Measurements from ENCODE around the gene RTEL1. TPM values are rescaled to one million over a fixed set of nuclear protein-coding genes. Genes with fewer than 3 reads are reported as not detected.
"Not testable (repeated sequence)": the region's sequence is repeated elsewhere in the genome, so short reads cannot be mapped to it uniquely, and the experiment has no call there.

Gene RTEL1
- total and polyA plus RNA-seq, 4 experiments from 2014 or later, result 1.3 to 36.0 (median 18.2) TPM

DNA sequence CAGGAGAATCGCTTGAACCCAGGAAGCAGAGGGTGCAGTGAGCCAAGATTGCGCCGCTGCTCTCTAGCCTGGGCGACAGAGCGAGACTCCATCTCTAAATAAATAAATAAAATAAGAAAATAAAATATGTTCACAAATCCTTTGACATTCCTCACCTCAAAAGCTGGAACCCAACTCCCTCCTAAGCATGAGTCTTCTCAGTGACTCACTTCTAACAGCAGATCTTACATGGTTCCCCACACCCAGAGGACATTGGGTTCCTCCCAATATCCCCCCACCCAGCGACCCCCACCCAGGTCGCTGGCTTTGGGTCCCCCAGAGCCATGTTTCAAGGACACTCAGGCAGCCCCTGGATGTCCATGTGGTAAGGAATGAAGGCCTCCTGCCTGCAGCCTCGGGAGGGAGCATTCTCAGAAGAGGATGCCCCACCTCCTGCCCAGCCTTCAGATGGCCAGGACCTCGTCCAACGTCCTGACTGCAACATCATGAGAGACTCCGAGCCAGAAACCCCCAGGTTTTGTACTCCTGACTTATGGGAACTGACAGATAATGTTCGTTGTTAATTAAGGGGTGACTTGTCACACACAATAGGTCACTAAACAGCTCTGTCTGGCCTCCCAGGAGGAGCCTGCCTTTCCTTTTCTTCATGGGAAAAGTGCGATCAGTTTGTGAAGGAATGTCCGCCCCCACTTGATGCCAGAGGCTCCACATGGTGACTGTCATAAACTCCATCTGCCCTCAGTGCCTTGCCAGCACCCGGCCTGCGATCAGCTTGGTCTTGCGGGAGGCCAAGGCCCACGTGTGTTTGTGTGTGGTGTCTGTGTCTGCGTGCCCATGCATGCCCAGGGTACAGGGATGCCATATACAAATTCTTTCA, 21.1 kb upstream of the RTEL1 start:
- no peaks in the 10 kb centered on the region for H3K36me3 ChIP-seq (ENCODE audit: insufficient read depth, low read length)
- Mint-ChIP-seq H3K27ac (peak overlapping the region in 6 of 7 donors; percentile 86 to 100 (median 99)), H3K27me3 (peaks cover 0 to 4% of the 10 kb centered on the region in 2 donors), H3K4me3 (peak overlapping the region in 7 of 8 donors; percentile 17 to 67 (median 29)), H3K36me3 (peaks cover 9 to 16% of the 10 kb centered on the region in 2 donors), H3K4me1 (peaks cover 32 to 73% (median 52%) of the 10 kb centered on the region in 4 donors), H3K9me3 (peaks cover 0 to 2% (median 0%) of the 10 kb centered on the region in 8 donors)
- DNase-seq, result no peak
- ChIA-PET POLR2A (ENCODE audit: partially characterized antibody) (interaction anchor here (1.0 to 10.5 kb wide), 8 partner anchors 13 to 259 kb away, joined by 3 to 658 read pairs (median 14); partner anchors contain the start of genes GMEB2, LIME1, PPDPF and PTK6), CTCF (ENCODE audit: partially characterized antibody) (interaction anchor here (0.9 kb wide), 1 partner anchor 9 kb away, joined by 3 read pairs; no protein-coding TSS in a partner anchor)
- H3K27me3 ChIP-seq (ENCODE audit: insufficient read depth, low read length), result no peaks in the 10 kb centered on the region
- intact Hi-C loops (cut with micrococcal nuclease), result loop anchor here (2.0 kb wide), 1 partner anchor 100 kb away; the partner anchor contains the start of gene LIME1
- peaks cover 67% of the 10 kb centered on the region for H3K4me1 ChIP-seq (ENCODE audit: insufficient read depth, low read length)
- peak overlapping the region; percentile 17 to 31 for H3K4me3 ChIP-seq (ENCODE audit: low read length in 2 of 2)
- H3K27ac ChIP-seq (ENCODE audit: low read depth, low read length), result peak overlapping the region; percentile 72
- H3K9me3 ChIP-seq (ENCODE audit: control insufficient read depth in 1 of 2, low read length in 2 of 2), result no peaks in the 10 kb centered on the region

DNA sequence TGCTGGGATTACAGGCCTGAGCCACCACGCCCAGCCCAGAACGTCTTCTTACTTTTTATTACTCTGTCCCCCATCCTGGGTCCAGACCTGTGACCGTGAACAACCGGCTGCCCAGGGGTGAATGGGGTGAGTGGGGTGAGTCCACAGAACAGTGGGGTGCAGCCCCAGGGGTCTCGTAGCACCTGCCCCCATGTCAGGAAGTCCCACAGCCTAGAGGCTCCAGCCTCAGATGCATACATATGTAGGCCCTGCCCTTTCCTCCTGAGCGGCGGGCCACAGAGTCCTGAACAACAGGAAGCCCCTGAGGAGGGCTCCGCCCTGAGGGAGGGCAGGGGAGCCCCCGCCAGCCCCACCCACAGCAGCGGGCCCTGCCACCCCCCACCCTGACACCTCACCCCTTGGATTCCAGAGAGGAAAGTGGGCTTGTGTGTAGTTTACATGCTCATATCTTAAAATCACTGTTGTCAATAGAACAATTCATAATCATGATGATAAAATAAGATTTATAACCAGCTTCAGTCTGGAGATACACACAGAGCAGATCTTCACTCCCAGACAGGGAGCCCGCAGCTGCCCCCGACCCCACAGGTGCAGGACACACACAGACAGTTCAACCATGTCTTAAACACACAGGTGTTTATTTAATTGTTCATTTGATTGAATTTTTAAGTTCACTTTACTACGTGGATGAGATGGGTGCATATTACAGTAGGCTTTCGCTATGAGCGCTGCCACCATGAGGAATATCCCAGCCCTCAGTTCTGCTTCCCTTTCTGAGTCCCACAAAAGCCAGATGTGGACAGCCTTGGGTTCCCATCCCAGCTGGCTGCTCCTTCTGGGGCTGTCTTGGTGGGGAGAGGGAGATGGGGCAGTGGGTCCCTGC, 18.8 kb upstream of the RTEL1 start:
- H3K9me3 ChIP-seq (ENCODE audit: control insufficient read depth in 1 of 2, low read length in 2 of 2), result no peaks in the 10 kb centered on the region
- POLR2A ChIA-PET (ENCODE audit: partially characterized antibody), result interaction anchor here (0.6 to 10.5 kb wide), 19 partner anchors 13 to 686 kb away, joined by 3 to 658 read pairs (median 4); partner anchors contain the start of genes ARFRP1, GMEB2, LIME1 and PPDPF
- no peaks in the 10 kb centered on the region for H3K36me3 ChIP-seq (ENCODE audit: insufficient read depth, low read length)
- H3K27ac Mint-ChIP-seq, result peak overlapping the region in 6 of 7 donors; percentile 99 to 100 (median 100)
- peaks cover 21 to 64% (median 42%) of the 10 kb centered on the region in 4 donors for H3K4me1 Mint-ChIP-seq
- H3K4me3 ChIP-seq (ENCODE audit: low read length in 2 of 2), result peak overlapping the region; percentile 78 to 92
- no peaks in the 10 kb centered on the region for H3K27me3 ChIP-seq (ENCODE audit: insufficient read depth, low read length)
- peak; percentile 77 to 87 (median 81) for DNase-seq
- H3K9me3 Mint-ChIP-seq, result peaks cover 0 to 4% (median 0%) of the 10 kb centered on the region in 8 donors
- H3K36me3 Mint-ChIP-seq, result peaks cover 10 to 19% of the 10 kb centered on the region in 2 donors
- H3K4me1 ChIP-seq (ENCODE audit: insufficient read depth, low read length), result peaks cover 56% of the 10 kb centered on the region
- peak overlapping the region; percentile 91 to 98 (median 94) for H3K4me3 Mint-ChIP-seq
- intact Hi-C loops (cut with micrococcal nuclease), result loop anchor here (1.0 kb wide), 1 partner anchor 11 kb away; no protein-coding TSS in a partner anchor
- CTCF ChIA-PET (ENCODE audit: partially characterized antibody), result interaction anchor here (1.3 to 2.1 kb wide), 4 partner anchors 10 to 102 kb away, joined by 3 to 9 read pairs (median 4); partner anchors contain the start of genes GMEB2, PTK6 and RTEL1
- peaks cover 0 to 5% of the 10 kb centered on the region in 2 donors for H3K27me3 Mint-ChIP-seq
- H3K27ac ChIP-seq (ENCODE audit: low read depth, low read length), result peak overlapping the region; percentile 57

DNA sequence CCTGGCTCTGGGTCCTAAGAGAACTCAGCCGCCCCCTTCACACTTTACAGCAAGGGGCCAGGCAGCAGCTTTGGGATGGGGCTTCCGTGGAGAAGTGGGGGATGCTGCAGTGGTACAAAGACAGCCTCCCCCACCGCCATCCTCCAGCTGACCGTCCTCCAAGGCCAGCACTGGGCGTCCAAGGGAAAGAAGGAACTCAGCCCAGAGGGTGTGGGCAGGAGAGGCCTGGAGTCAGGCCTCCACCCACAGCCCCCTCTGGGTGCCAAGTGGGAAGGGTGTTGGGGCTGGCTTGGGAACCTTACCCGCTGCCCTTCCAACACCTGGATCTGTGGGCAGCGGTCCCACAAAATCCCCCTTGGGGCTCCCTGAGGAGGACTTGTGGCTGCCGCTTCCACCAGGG, 18.0 kb upstream of the RTEL1 start:
- intact Hi-C loops (cut with micrococcal nuclease), result no loop called here
- peak overlapping the region in 6 of 7 donors; percentile 99 to 100 (median 100) for H3K27ac Mint-ChIP-seq
- Histone ChIP-seq H3K36me3 (ENCODE audit: insufficient read depth, low read length) (no peaks in the 10 kb centered on the region), H3K4me3 (ENCODE audit: low read length in 2 of 2) (peak overlapping the region; percentile 78 to 92), H3K27me3 (ENCODE audit: insufficient read depth, low read length) (no peaks in the 10 kb centered on the region), H3K27ac (ENCODE audit: low read depth, low read length) (peak overlapping the region; percentile 57), H3K9me3 (ENCODE audit: control insufficient read depth in 1 of 2, low read length in 2 of 2) (no peaks in the 10 kb centered on the region), H3K4me1 (ENCODE audit: insufficient read depth, low read length) (peaks cover 49% of the 10 kb centered on the region)
- H3K4me1 Mint-ChIP-seq, result peaks cover 22 to 56% (median 37%) of the 10 kb centered on the region in 4 donors
- peaks cover 0 to 5% of the 10 kb centered on the region in 2 donors for H3K27me3 Mint-ChIP-seq
- H3K4me3 Mint-ChIP-seq, result peak overlapping the region; percentile 91 to 98 (median 94)
- POLR2A ChIA-PET (ENCODE audit: partially characterized antibody), result interaction anchor here (0.8 to 10.5 kb wide), 12 partner anchors 12 to 316 kb away, joined by 3 to 658 read pairs (median 5); partner anchors contain the start of genes GMEB2, LIME1, PTK6 and RTEL1
- CTCF ChIA-PET (ENCODE audit: partially characterized antibody), result no interaction called here
- peaks cover 0 to 4% (median 0%) of the 10 kb centered on the region in 8 donors for H3K9me3 Mint-ChIP-seq
- DNase-seq, result no peak
- H3K36me3 Mint-ChIP-seq, result peaks cover 13 to 19% of the 10 kb centered on the region in 2 donors

DNA sequence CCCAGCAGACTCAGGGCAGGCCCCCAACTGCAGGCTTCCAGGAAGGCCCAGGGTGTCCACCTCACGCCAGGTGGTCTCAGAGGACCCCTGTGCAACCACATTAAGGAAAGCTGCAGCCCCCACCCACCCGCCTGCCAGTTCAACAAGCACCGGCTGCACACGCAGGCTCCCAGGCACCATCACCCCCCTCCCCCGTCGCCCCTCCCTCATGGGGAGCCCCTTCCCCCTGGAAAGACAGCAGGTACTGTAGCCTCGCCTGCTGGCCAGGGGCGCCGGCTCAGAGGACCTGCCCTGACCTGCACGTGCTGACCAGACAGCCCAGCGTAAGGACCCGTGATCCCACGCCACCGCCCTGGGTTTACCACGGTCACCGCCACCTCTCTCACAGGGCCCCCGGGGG, 17.4 kb upstream of the RTEL1 start:
- peaks cover 13 to 18% of the 10 kb centered on the region in 2 donors for H3K36me3 Mint-ChIP-seq
- not testable (repeated sequence) for H3K27me3 ChIP-seq (ENCODE audit: insufficient read depth, low read length); H3K9me3 Mint-ChIP-seq; H3K9me3 ChIP-seq (ENCODE audit: control insufficient read depth in 1 of 2, low read length in 2 of 2); H3K36me3 ChIP-seq (ENCODE audit: insufficient read depth, low read length); H3K27me3 Mint-ChIP-seq
- H3K4me1 ChIP-seq (ENCODE audit: insufficient read depth, low read length), result peaks cover 43% of the 10 kb centered on the region
- CTCF ChIA-PET (ENCODE audit: partially characterized antibody), result interaction anchor here (2.3 kb wide), 2 partner anchors 13 to 26 kb away, joined by 20 to 28 read pairs; partner anchors contain the start of gene GMEB2
- POLR2A ChIA-PET (ENCODE audit: partially characterized antibody), result interaction anchor here (0.8 to 10.5 kb wide), 10 partner anchors 13 to 316 kb away, joined by 4 to 658 read pairs (median 18); partner anchors contain the start of genes GMEB2, LIME1, PPDPF and RTEL1
- peak overlapping the region; percentile 57 for H3K27ac ChIP-seq (ENCODE audit: low read depth, low read length)
- peak overlapping the region in 1 of 2 donors; percentile 92 for H3K4me3 ChIP-seq (ENCODE audit: low read length in 2 of 2)
- peaks cover 16 to 50% (median 32%) of the 10 kb centered on the region in 4 donors for H3K4me1 Mint-ChIP-seq
- intact Hi-C loops (cut with micrococcal nuclease), result loop anchor here (1.0 kb wide), 1 partner anchor 87 kb away; no protein-coding TSS in a partner anchor
- peak overlapping the region; percentile 73 to 96 (median 92) for H3K4me3 Mint-ChIP-seq
- DNase-seq, result peak in 1 of 5 donors; percentile 37
- peak overlapping the region in 6 of 7 donors; percentile 42 to 100 (median 67) for H3K27ac Mint-ChIP-seq

DNA sequence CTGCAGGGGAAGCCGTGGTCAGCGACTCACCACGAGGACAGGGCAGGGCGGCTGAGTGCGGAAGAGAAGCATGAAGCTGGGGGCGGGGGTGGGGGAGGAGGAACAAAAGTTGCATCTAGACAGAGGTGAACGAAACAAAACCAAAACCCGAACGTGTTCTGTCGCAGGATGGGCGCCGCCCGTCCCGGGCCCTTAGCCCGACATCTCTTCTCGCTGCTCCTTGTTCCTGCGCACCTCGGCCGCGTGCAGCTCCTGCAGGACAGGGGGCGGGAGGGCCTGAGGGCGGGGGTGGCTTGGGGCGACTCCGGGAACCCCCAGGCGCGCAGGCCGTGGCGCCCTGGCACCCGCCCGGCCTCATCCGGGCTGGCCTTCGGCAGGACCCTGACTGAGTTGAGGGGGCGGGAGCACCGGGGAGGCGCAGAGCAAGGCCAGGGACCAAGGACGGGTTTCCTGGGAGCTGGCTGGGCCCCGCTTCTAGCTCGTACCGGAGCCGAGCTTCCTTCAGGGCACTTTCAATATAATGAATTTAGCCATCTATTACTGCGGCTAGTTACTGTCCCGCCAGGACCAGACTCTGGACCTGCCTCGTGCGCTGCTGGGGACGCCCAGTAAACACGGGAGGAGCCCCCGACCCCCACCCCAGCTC, 16.8 kb upstream of the RTEL1 start:
- Histone ChIP-seq H3K4me3 (ENCODE audit: low read length in 2 of 2) (peak overlapping the region; percentile 57 to 92), H3K27ac (ENCODE audit: low read depth, low read length) (peak overlapping the region; percentile 76), H3K27me3 (ENCODE audit: insufficient read depth, low read length) (no peaks in the 10 kb centered on the region), H3K9me3 (ENCODE audit: control insufficient read depth in 1 of 2, low read length in 2 of 2) (no peaks in the 10 kb centered on the region), H3K36me3 (ENCODE audit: insufficient read depth, low read length) (no peaks in the 10 kb centered on the region), H3K4me1 (ENCODE audit: insufficient read depth, low read length) (peaks cover 38% of the 10 kb centered on the region)
- DNase-seq, result peak; percentile 56 to 73 (median 67)
- Mint-ChIP-seq H3K27me3 (peaks cover 0 to 2% of the 10 kb centered on the region in 2 donors), H3K27ac (peak overlapping the region in 6 of 7 donors; percentile 57 to 88 (median 78)), H3K4me1 (peaks cover 13 to 46% (median 30%) of the 10 kb centered on the region in 4 donors), H3K36me3 (peaks cover 13 to 17% of the 10 kb centered on the region in 2 donors), H3K4me3 (peak overlapping the region; percentile 75 to 86 (median 80)), H3K9me3 (peaks cover 0 to 4% (median 0%) of the 10 kb centered on the region in 8 donors)
- intact Hi-C loops (cut with micrococcal nuclease), result loop anchor here (1.0 kb wide), 1 partner anchor 88 kb away; no protein-coding TSS in a partner anchor
- CTCF ChIA-PET (ENCODE audit: partially characterized antibody), result interaction anchor here (0.7 to 2.9 kb wide), 21 partner anchors 9 to 339 kb away, joined by 3 to 28 read pairs (median 5); partner anchors contain the start of genes GMEB2, LIME1, PTK6 and RTEL1
- POLR2A ChIA-PET (ENCODE audit: partially characterized antibody), result interaction anchor here (0.6 to 10.5 kb wide), 23 partner anchors 12 to 438 kb away, joined by 3 to 658 read pairs (median 5); partner anchors contain the start of genes ARFRP1, GMEB2, HELZ2 and LIME1

Data from CD4-positive, alpha-beta memory T cell (primary cell).